Mucosa of gallbladder (tissue), 1 donor: ENCODE measurements around the gene AFF3. TPM values are rescaled to one million over a fixed set of nuclear protein-coding genes. Genes with fewer than 3 reads are reported as not detected.
"Not testable (repeated sequence)": the region's sequence is repeated elsewhere in the genome, so short reads cannot be mapped to it uniquely, and the experiment has no call there.

ENCODE experiments used
- DNase-seq: peaks from one replicate; pipeline ENCODE4 v3.0.0-alpha.2; 2020; ENCODE audit warnings: low spot score
- total RNA-seq: library from RNA; stranded (reverse); gene quantifications from one replicate; pipeline ENCODE4 v1.2.1, GENCODE V29; 2021
- donor health status: DM: no; HTN: no; CAD: no.

Gene AFF3
- total RNA-seq, 1 donor from 2014 or later: 9.1 TPM

- no peak for DNase-seq
These were observed 171.0 kb downstream of the AFF3 start for GRCh38 chr2:99971326-99971900.

GRCh38 chr2:99970292-99970868 is 172.0 kb downstream of the AFF3 start:
- DNase-seq: no peak

GRCh38 chr2:99961196-99961913 is 181.0 kb downstream of the AFF3 start:
- DNase-seq: no peak

- no peak for DNase-seq
These were observed 181.6 kb downstream of the AFF3 start for GRCh38 chr2:99960790-99961189.

- DNase-seq: no peak
These were observed 182.1 kb downstream of the AFF3 start for GRCh38 chr2:99960291-99960690.

- no peak for DNase-seq
These were observed 183.0 kb downstream of the AFF3 start for GRCh38 chr2:99959261-99960014.

- DNase-seq: no peak
These were observed 184.9 kb downstream of the AFF3 start for GRCh38 chr2:99957332-99958133.

GRCh38 chr2:99956232-99957030 is 186.0 kb downstream of the AFF3 start:
- DNase-seq: no peak

- no peak for DNase-seq
These were observed 188.6 kb downstream of the AFF3 start for GRCh38 chr2:99953750-99954149.

- DNase-seq: no peak
These were observed 192.4 kb downstream of the AFF3 start for GRCh38 chr2:99949963-99950362.

- DNase-seq: no peak
These were observed 192.9 kb downstream of the AFF3 start for GRCh38 chr2:99949530-99949929.

GRCh38 chr2:99948010-99948409 is 194.4 kb downstream of the AFF3 start:
- no peak for DNase-seq

GRCh38 chr2:99947366-99947765 is 195.0 kb downstream of the AFF3 start:
- DNase-seq: not testable (repeated sequence)

GRCh38 chr2:99944019-99944418 is 198.4 kb downstream of the AFF3 start:
- no peak for DNase-seq

- no peak for DNase-seq
These were observed 199.6 kb downstream of the AFF3 start for GRCh38 chr2:99942561-99943347.

- DNase-seq: no peak
These were observed 201.4 kb downstream of the AFF3 start for GRCh38 chr2:99940963-99941362.

- DNase-seq: no peak
These were observed 203.3 kb downstream of the AFF3 start for GRCh38 chr2:99939135-99939534.

- no peak for DNase-seq
These were observed 204.1 kb downstream of the AFF3 start for GRCh38 chr2:99938250-99938649.

- no peak for DNase-seq
These were observed 206.3 kb downstream of the AFF3 start for GRCh38 chr2:99936065-99936464.

GRCh38 chr2:99935662-99936061 is 206.7 kb downstream of the AFF3 start:
- no peak for DNase-seq
